Heart right ventricle (tissue), 16 donors: ENCODE results near the gene EFNA5. TPM values are rescaled to one million over a fixed set of nuclear protein-coding genes. Genes with fewer than 3 reads are reported as not detected.

ENCODE experiments used
- ATAC-seq, 8 donors: fragments of 200-7000 bp; cut with Tn5 transposase; one replicate each; pipeline ENCODE4 v1.9.1; 2020; ENCODE audit warnings: mild to moderate bottlenecking in 8 of 8, moderate library complexity in 8 of 8, moderate number of reproducible peaks in 1 of 8
- DNase-seq, 2 donors: peaks; one replicate each; pipeline ENCODE4 v3.0.0-alpha.2; 2020
- H3K27ac ChIP-seq, 10 donors: fragments of 200-600 bp; sonication (generic) in 2 of 10; one replicate each; pipeline versions ENCODE4 v1.5.0 to v1.8.0; 2020 to 2022; ENCODE audit warnings: mild to moderate bottlenecking in 3 of 10
- H3K27me3 ChIP-seq, 7 donors: fragments of 200-600 bp; one replicate each; pipeline ENCODE4 v1.8.0; 2021 to 2022; ENCODE audit warnings: mild to moderate bottlenecking in 2 of 7
- H3K36me3 ChIP-seq, 9 donors: fragments of 200-600 bp; sonication (generic) in 1 of 9; one replicate each; pipeline versions ENCODE4 v1.5.0 to v1.8.0; 2020 to 2022; ENCODE audit warnings: mild to moderate bottlenecking in 2 of 9
- H3K4me1 ChIP-seq, 9 donors: fragments of 200-600 bp; sonication (generic) in 1 of 9; one replicate each; pipeline versions ENCODE4 v1.5.0 to v1.8.0; 2020 to 2022; ENCODE audit warnings: mild to moderate bottlenecking in 4 of 9
- H3K4me3 ChIP-seq, 10 donors: fragments of 200-600 bp; sonication (generic) in 2 of 10; one replicate each; pipeline versions ENCODE4 v1.5.0 to v1.8.0; 2020 to 2022; ENCODE audit warnings: mild to moderate bottlenecking in 7 of 10, moderate library complexity in 2 of 10
- H3K9me3 ChIP-seq, 11 donors: fragments of 200-600 bp in 10 of 11; sonication (generic) in 2 of 11; one replicate each; pipeline versions ENCODE4 v1.5.0 to v1.8.0; 2013 to 2022; ENCODE audit warnings: mild to moderate bottlenecking in 2 of 11, control low read depth in 1 of 11, moderate library complexity in 1 of 11
- CTCF ChIP-seq, 9 donors: fragments of 200-600 bp; sonication (generic) in 2 of 9; IDR thresholded peaks; one replicate each; pipeline versions ENCODE4 v1.5.0 to v1.8.0; 2021 to 2022; ENCODE audit warnings: antibody characterized with exemption in 9 of 9, mild to moderate bottlenecking in 5 of 9, moderate library complexity in 1 of 9
- WGBS, 2 donors: extraction: QIAGEN DNeasy Blood & Tissue Kit; methylation state at CpG; one replicate each; pipeline ENCODE4 v1.1.7; 2013; ENCODE audit warnings: inconsistent platforms in 1 of 2; 5-methylcytosine and 5-hydroxymethylcytosine counted together
- intact Hi-C, 10 donors: fragments of 100-400 bp; cut with DNase I; formaldehyde crosslinking; loops; one replicate each; pipeline versions ENCODE4 v1.11.1 to v1.14.2; 2022
- polyA plus RNA-seq, 2 donors: library from polyadenylated mRNA; stranded (reverse); fragments of 200-250 nt; gene quantifications; one replicate each; pipeline ENCODE4 v1.2.3, GENCODE V29; 2013
- total RNA-seq, 10 donors: library from RNA; stranded (reverse); fragmentation: NEBNext Ultra II Directional in 3 of 10; extraction: Animal tissue kit (Norgen Biotek cat#: 25700) in 3 of 10; gene quantifications; one replicate each; pipeline versions ENCODE4 v1.2.1 to v1.2.4, GENCODE V29; 2021 to 2023
- donor health status: Arrhythmogenic right ventricular cardiomyopathy.
- donor health status: ischemic (EF 13 %, LVEDD 7.1; RV severe dilation, severe dysfunction).
- donor health status: healthy with polysubstance abuse.
- donor health status: DM: no; HTN: yes; CAD: no.
- donor health status: DM: no; HTN: no; CAD: no.
- donor health status: ischemic (EF 25% LVEDD 6.9; RV normal size, moderate dysfunction).
- donor health status: ischemic (EF 25% LVEDD 5.7; RV mildly dilated, moderate dysfunction).
- donor health status: healthy.
- donor health status: DM: yes; HTN: yes; CAD: no.
- donor health status: Ischemic cardiomyopathy.
- donor health status: ischemic (EF 35%, LVEDD 5.7; RV mildly dilated, moderate dysfunction).
- donor health status: nonischemic (EF 11% LVEDD 7.7; RV severe dilation, severe dysfunction).
- donor health status: DM: yes; HTN: yes; CAD: no.
- donor health status: PGD.
- donor health status: ischemic (EF 29% LVEDD 5.4; RV normal size, mild dysfunction).
- donor health status: nonischemic (EF 23%, LVEDD 6.1; RV moderate dilation, normal function).

EFNA5 gene
- total and polyA plus RNA-seq, 12 donors = 6.9 to 49.4 (median 33.9) TPM

- TF ChIP-seq CTCF (IDR thresholded peaks at IDR 0.05) = no peak
- H3K36me3 ChIP-seq = no peaks in the 10 kb centered on the region
- H3K4me1 ChIP-seq = peaks cover 0 to 20% (median 10%) of the 10 kb centered on the region in 9 donors
- H3K9me3 ChIP-seq = no peaks in the 10 kb centered on the region
- WGBS, 2 donors = 0 to 86% methylated on average over 1 of the region's 1 CpG
- intact Hi-C loops = loop anchor here in 1 of 10 donors (10.0 kb wide), 1 partner anchor 129 kb away; no protein-coding TSS in a partner anchor
- ATAC-seq (no peak), DNase-seq (no peak)
- no peaks in the 10 kb centered on the region for H3K27me3 ChIP-seq
- no peak overlapping the region for H3K27ac ChIP-seq
- no peak overlapping the region for H3K4me3 ChIP-seq
Observed at GRCh38 chr5:107426209-107426608, 244.5 kb downstream of the EFNA5 start.

GRCh38 chr5:107425541-107426031 is 245.2 kb downstream of the EFNA5 start:
- no peak for TF ChIP-seq CTCF (IDR thresholded peaks at IDR 0.05)
- WGBS, 2 donors = 48 to 64% methylated on average over 2 of the region's 2 CpGs
- intact Hi-C loops = loop anchor here in 1 of 10 donors (10.0 kb wide), 1 partner anchor 129 kb away; no protein-coding TSS in a partner anchor
- H3K36me3 ChIP-seq = no peaks in the 10 kb centered on the region
- H3K9me3 ChIP-seq = no peaks in the 10 kb centered on the region
- peaks cover 0 to 19% (median 10%) of the 10 kb centered on the region in 9 donors for H3K4me1 ChIP-seq
- H3K4me3 ChIP-seq = no peak overlapping the region
- no peak for ATAC-seq
- H3K27me3 ChIP-seq = no peaks in the 10 kb centered on the region
- no peak overlapping the region for H3K27ac ChIP-seq
- no peak for DNase-seq

GRCh38 chr5:107424491-107424890 is 246.2 kb downstream of the EFNA5 start:
- intact Hi-C loops = loop anchor here in 1 of 10 donors (10.0 kb wide), 1 partner anchor 130 kb away; no protein-coding TSS in a partner anchor
- H3K27ac ChIP-seq = no peak overlapping the region
- 64 to 75% methylated on average over 2 of the region's 2 CpGs for WGBS, 2 donors
- no peak overlapping the region for H3K4me3 ChIP-seq
- no peaks in the 10 kb centered on the region for H3K36me3 ChIP-seq
- no peak for TF ChIP-seq CTCF (IDR thresholded peaks at IDR 0.05)
- no peaks in the 10 kb centered on the region for H3K27me3 ChIP-seq
- ATAC-seq = no peak
- no peaks in the 10 kb centered on the region for H3K9me3 ChIP-seq
- DNase-seq = no peak
- peaks cover 0 to 14% (median 1%) of the 10 kb centered on the region in 9 donors for H3K4me1 ChIP-seq

- Histone ChIP-seq H3K9me3 (no peaks in the 10 kb centered on the region), H3K27me3 (no peaks in the 10 kb centered on the region), H3K27ac (peak overlapping the region in 1 of 10 donors; percentile 6), H3K4me3 (no peak overlapping the region), H3K36me3 (no peaks in the 10 kb centered on the region), H3K4me1 (peaks cover 0 to 17% (median 0%) of the 10 kb centered on the region in 9 donors)
- ATAC-seq (peak in 4 of 8 donors; percentile 21 to 59 (median 51)), DNase-seq (no peak)
- TF ChIP-seq CTCF (IDR thresholded peaks at IDR 0.05) = no peak
- 63 to 65% methylated on average over 4 of the region's 4 CpGs for WGBS, 2 donors
- intact Hi-C loops = loop anchor here in 1 of 10 donors (10.0 kb wide), 1 partner anchor 132 kb away; no protein-coding TSS in a partner anchor
Observed at GRCh38 chr5:107422494-107422893, 248.2 kb downstream of the EFNA5 start.
